Duodenal mucosa (tissue), 2 donors: Measurements from ENCODE around the gene RBMS2.
"Not testable (repeated sequence)": the region's sequence is repeated elsewhere in the genome, so short reads cannot be mapped to it uniquely, and the experiment has no call there.

Experiments
- H3K27ac ChIP-seq: one replicate; pipeline ENCODE4 v1.7.0; 2013; ENCODE audit warnings: low read depth, low read length
- H3K27me3 ChIP-seq, 2 donors: one replicate each; pipeline ENCODE4 v1.7.0; 2013; ENCODE audit warnings: low read length in 2 of 2, control low read depth in 1 of 2; ENCODE audit not compliant: insufficient read depth in 2 of 2, control insufficient read depth in 1 of 2
- H3K36me3 ChIP-seq, 2 donors: one replicate each; pipeline ENCODE4 v1.7.0; 2013; ENCODE audit warnings: low read length in 2 of 2, control low read depth in 1 of 2; ENCODE audit not compliant: insufficient read depth in 2 of 2, control insufficient read depth in 1 of 2
- H3K4me1 ChIP-seq, 2 donors: one replicate each; pipeline ENCODE4 v1.7.0; 2013; ENCODE audit warnings: low read length in 2 of 2, control low read depth in 1 of 2; ENCODE audit not compliant: insufficient read depth in 2 of 2, control insufficient read depth in 1 of 2
- H3K4me3 ChIP-seq, 2 donors: one replicate each; pipeline ENCODE4 v1.7.0; 2013; ENCODE audit warnings: low read length in 2 of 2, low read depth in 1 of 2
- H3K9ac ChIP-seq, 2 donors: one replicate each; pipeline ENCODE4 v1.7.0; 2013; ENCODE audit warnings: low read length in 2 of 2, low read depth in 1 of 2
- H3K9me3 ChIP-seq, 2 donors: one replicate each; pipeline ENCODE4 v1.7.0; 2013; ENCODE audit warnings: low read length in 2 of 2, control low read depth in 1 of 2; ENCODE audit not compliant: control insufficient read depth in 1 of 2

The RBMS2 gene

DNA sequence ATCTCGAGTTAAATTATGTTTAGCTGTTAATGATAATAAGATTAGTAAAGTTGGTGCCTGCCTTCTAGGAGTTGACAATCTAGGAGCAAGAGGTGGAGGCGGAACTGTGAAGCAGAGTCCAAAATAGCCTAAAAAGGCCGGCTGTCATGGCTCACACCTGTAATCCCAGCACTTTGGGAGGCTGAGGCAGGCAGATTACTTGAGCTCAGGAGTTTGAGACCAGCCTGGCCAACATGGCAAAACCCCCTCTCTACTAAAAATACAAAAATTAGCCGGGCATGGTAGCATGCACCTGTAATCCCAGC is 7.7 kb upstream of the RBMS2 start:
- not testable (repeated sequence) for H3K36me3 ChIP-seq, H3K4me3 ChIP-seq, H3K27me3 ChIP-seq, H3K27ac ChIP-seq, H3K4me1 ChIP-seq, H3K9ac ChIP-seq, H3K9me3 ChIP-seq

DNA sequence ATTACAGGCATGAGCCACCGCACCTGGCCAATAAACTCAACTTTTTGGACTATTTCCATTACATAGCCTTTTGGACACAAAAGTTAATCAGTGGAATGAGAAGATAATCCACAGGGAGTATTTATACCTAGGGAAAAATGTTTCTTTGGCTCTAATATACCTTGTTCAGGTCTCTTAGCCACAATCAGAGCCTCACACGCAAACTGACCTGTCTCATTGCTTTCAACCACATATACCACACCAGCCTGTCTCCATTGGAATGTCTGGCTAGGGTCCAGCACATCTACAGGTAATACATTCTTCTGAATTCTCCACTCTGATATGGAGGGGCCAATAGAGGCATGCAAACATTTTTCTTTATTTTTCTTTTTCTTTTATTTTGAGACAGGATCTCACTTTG is 3.8 kb upstream of the RBMS2 start:
- Histone ChIP-seq H3K4me1 (peaks cover 0 to 8% of the 10 kb centered on the region in 2 donors), H3K9me3 (no peaks in the 10 kb centered on the region), H3K9ac (no peak overlapping the region), H3K36me3 (no peaks in the 10 kb centered on the region), H3K27ac (no peak overlapping the region), H3K4me3 (no peak overlapping the region), H3K27me3 (no peaks in the 10 kb centered on the region)

DNA sequence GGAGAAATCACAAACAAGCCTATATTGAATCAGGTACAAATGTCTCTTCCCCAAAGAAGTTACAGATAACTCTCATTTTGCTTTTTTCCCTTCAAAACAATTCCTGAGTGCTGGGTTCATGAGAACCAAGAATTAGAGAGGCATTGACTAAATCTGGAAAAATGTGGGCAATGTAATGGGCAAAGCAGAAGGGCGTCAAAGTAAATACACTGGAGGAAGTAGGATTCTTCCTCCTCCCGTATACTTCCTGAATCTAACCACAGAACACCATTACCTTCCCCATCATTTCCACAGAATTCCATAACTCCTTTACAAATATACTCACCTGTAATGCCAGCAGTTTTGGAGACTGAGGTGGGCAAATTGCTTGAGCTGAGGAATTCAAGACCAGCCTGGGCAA is 3.0 kb upstream of the RBMS2 start:
- Histone ChIP-seq H3K27ac (no peak overlapping the region), H3K4me1 (peaks cover 0 to 9% of the 10 kb centered on the region in 2 donors)

DNA sequence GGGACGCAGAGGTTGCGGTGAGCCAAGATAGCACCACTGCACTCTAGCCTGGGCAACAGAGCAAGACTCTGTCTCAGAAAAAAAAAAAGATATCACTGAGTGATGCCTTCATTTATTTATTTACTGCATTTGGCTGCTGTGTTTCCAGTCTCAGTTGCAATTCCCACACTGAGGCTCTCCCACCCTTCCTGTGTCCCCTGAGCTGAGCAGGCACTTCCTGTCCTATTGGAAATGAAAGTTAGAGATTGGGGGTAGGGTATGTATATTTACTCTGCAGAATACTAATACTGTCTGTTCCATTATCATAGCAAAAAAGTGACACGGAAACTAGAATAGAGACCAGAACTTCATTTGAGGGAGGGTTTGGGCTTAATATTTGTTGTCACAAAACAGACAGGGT is 1.6 kb upstream of the RBMS2 start:
- Histone ChIP-seq H3K9me3 (no peaks in the 10 kb centered on the region), H3K27me3 (no peaks in the 10 kb centered on the region), H3K27ac (peak overlapping the region; percentile 11), H3K4me1 (peaks cover 0 to 9% of the 10 kb centered on the region in 2 donors), H3K36me3 (no peaks in the 10 kb centered on the region), H3K9ac (no peak overlapping the region), H3K4me3 (no peak overlapping the region)

More for the DNA sequence above, 3.0 kb upstream of the RBMS2 start:
- Histone ChIP-seq H3K9me3 (no peaks in the 10 kb centered on the region), H3K36me3 (no peaks in the 10 kb centered on the region), H3K4me3 (no peak overlapping the region), H3K9ac (no peak overlapping the region), H3K27me3 (no peaks in the 10 kb centered on the region)

DNA sequence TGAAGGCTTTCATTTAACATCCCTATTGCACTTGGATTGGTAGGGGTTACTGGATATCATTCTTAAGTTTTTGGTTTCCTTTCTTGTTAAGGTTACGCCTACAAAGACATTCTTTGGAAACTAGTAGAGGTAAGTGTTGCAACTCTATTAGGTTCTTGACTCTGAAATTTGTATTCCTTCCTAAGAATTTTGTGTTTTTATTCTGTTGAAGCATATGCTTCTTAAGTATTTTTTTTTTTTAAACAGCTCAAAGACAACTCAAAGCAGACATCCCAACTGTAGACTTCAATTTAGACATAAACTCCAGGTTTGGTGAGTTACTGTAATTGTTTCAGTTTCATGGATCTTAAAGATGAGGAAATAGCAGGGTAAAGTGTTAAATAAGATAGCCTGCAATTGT is 1.1 kb upstream of the RBMS2 start:
- Histone ChIP-seq H3K4me3 (no peak overlapping the region), H3K27me3 (no peaks in the 10 kb centered on the region), H3K9me3 (no peaks in the 10 kb centered on the region), H3K4me1 (peaks cover 0 to 9% of the 10 kb centered on the region in 2 donors), H3K27ac (peak overlapping the region; percentile 59), H3K36me3 (no peaks in the 10 kb centered on the region), H3K9ac (no peak overlapping the region)

DNA sequence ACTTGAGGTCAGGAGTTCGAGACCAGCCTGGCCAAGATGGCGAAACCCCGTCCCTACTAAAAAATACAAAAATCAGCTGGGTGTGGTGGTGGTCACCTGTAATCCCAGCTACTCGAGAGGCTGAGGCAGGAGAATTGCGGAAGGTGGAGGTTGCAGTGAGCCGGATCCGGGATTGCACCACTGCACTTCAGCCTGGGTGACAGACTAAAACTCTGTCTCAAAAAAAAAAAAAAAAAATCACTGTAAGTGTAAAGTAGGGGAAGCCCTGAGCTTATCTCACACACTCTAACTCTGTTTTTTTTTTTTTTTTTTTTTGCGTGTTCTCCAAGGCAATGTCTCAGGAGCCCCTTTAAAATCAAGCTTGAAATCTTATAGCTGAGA is 421 bp upstream of the RBMS2 start:
- no peaks in the 10 kb centered on the region for H3K36me3 ChIP-seq
- peak overlapping the region; percentile 38 to 54 for H3K9ac ChIP-seq
- no peaks in the 10 kb centered on the region for H3K9me3 ChIP-seq
- peak overlapping the region; percentile 69 to 84 for H3K4me3 ChIP-seq
- peak overlapping the region; percentile 59 for H3K27ac ChIP-seq
- H3K27me3 ChIP-seq: no peaks in the 10 kb centered on the region
- H3K4me1 ChIP-seq: peaks cover 0 to 9% of the 10 kb centered on the region in 2 donors

DNA sequence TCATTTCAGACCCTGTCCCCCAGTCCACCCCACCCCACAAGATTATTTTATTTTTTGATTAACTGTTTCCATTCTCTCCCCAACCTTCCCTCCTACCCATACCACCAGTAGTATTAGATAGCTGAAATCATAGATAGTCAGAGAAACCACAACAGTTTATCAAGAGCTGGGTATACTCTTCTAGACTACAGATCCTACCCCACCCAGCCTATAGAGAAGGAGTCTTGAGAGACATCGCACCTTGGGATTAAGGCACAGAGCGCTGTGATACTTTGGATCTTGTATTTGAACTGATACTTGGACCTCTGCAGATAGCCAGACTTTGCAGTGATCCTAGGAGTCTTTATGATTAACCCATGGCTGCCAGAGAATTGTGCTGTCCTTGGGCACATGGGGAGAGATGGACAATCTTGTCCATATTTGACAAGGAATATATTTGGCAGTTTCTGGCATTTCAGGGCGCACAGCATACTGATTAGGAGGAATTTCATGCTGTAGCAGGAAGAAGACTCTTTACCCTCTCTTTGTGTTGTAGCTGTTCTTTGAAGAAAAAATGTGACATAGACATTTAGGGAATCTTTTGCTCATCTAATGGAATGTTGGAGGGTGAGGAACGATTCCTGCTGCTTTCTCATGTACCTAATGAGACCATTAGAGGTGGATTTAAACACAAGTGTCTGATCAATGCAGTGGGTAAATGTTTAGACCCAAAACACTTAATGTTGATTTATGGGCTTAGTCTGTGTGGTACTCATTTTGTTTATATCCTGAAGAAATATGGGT is 982 bp downstream of the RBMS2 start:
- Histone ChIP-seq H3K36me3 (no peaks in the 10 kb centered on the region), H3K9ac (peak overlapping the region; percentile 54 to 65), H3K27ac (peak overlapping the region; percentile 67), H3K4me3 (peak overlapping the region; percentile 69 to 84), H3K9me3 (no peaks in the 10 kb centered on the region), H3K4me1 (peaks cover 7 to 19% of the 10 kb centered on the region in 2 donors), H3K27me3 (no peaks in the 10 kb centered on the region)

DNA sequence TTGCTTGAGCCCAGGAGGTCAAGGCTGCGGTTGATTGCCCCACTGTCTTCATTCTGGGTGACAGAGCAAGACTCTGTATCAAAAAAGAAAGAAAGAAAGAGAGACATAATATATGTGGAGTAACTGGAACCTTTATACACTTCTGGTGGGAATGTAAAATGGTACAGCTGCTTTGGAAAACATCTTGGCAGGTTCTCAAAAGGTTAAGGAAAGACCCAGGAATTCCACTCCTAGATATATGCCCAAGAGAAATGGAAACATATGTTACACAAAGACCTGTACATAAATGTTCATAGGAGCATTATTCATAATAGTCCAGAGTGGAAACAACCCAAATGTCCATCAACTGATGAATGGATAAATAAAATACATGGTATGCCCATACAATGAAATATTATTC is 7.2 kb downstream of the RBMS2 start:
- H3K36me3 ChIP-seq: no peaks in the 10 kb centered on the region
- H3K9me3 ChIP-seq: no peaks in the 10 kb centered on the region
- H3K4me1 ChIP-seq: peaks cover 7 to 10% of the 10 kb centered on the region in 2 donors
- H3K27ac ChIP-seq: no peak overlapping the region
- H3K4me3 ChIP-seq: no peak overlapping the region
- H3K9ac ChIP-seq: no peak overlapping the region
- H3K27me3 ChIP-seq: no peaks in the 10 kb centered on the region

DNA sequence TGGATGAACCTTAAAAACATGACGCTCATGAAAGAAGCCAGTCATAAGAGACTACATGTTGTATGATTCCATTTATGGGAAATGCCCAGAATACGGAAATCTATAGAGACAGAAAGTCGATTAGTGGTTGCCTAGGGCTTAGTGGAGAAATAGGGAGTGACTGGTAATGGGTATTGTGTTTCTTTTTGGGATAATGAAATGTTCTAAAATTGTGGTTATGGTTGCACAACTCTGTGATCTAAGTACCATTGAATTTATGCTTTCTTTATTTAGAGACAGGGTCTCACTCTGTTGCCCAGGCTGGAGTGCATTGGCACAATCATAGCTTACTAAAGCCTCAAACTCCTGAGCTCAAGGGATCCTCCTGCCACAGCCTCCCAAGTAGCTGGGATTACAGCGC is 8.0 kb downstream of the RBMS2 start:
- Histone ChIP-seq H3K4me3 (no peak overlapping the region), H3K27me3 (no peaks in the 10 kb centered on the region), H3K27ac (no peak overlapping the region), H3K9me3 (no peaks in the 10 kb centered on the region), H3K9ac (no peak overlapping the region), H3K4me1 (peaks cover 7 to 10% of the 10 kb centered on the region in 2 donors), H3K36me3 (no peaks in the 10 kb centered on the region)

DNA sequence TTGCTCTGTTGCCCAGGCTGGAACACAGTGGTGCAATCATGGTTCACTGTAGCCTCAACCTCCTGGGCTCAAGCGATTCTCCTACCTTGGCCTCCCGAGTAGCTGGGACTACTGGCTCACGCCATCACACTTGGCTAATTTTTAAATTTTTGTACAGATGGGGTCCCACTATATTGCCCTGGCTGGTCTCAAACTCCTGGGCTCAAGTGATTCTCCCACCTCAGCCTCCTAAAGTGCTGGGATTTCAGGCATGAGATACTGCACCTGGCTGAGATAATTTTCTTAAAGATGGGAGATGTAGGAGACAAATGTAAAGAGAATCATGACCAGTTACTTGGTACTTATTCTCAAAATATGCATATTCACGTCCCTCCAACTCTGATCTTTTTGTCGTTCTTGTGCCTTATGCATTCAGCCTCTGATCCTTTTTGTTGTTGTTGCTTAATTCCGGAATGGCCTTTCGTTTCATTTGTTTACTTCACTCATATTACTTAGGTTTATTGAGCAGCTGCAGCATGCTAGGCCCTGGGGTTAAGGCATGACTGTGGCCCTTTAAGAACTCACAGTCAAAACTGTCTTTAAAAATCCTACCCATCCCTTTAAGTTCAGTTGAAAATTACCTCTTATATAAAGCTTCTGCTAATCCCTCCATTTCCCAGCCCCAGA is 8.9 kb downstream of the RBMS2 start:
- H3K9me3 ChIP-seq: no peaks in the 10 kb centered on the region
- H3K4me1 ChIP-seq: peaks cover 7 to 10% of the 10 kb centered on the region in 2 donors
- H3K27ac ChIP-seq: no peak overlapping the region
- no peak overlapping the region for H3K4me3 ChIP-seq
- no peaks in the 10 kb centered on the region for H3K36me3 ChIP-seq
- H3K27me3 ChIP-seq: no peaks in the 10 kb centered on the region
- no peak overlapping the region for H3K9ac ChIP-seq
